HG03575 (cell line): Measurements from ENCODE around the gene TMEM252.

Experiments used
- ATAC-seq: cut with Tn5 transposase; IDR thresholded peaks from one replicate; pipeline ENCODE4 v1.9.1; 2021; ENCODE audit not compliant: unreplicated experiment, insufficient number of reproducible peaks, low FRiP score; ENCODE audit errors: extremely low read depth

TMEM252 gene

GRCh38 chr9:68506551-68506950 lies 34.1 kb downstream of the TMEM252 start:
- ATAC-seq: no peak

GRCh38 chr9:68505681-68506409 lies 34.8 kb downstream of the TMEM252 start:
- ATAC-seq: no peak

GRCh38 chr9:68502279-68502678 lies 38.4 kb downstream of the TMEM252 start:
- ATAC-seq: no peak

DNA sequence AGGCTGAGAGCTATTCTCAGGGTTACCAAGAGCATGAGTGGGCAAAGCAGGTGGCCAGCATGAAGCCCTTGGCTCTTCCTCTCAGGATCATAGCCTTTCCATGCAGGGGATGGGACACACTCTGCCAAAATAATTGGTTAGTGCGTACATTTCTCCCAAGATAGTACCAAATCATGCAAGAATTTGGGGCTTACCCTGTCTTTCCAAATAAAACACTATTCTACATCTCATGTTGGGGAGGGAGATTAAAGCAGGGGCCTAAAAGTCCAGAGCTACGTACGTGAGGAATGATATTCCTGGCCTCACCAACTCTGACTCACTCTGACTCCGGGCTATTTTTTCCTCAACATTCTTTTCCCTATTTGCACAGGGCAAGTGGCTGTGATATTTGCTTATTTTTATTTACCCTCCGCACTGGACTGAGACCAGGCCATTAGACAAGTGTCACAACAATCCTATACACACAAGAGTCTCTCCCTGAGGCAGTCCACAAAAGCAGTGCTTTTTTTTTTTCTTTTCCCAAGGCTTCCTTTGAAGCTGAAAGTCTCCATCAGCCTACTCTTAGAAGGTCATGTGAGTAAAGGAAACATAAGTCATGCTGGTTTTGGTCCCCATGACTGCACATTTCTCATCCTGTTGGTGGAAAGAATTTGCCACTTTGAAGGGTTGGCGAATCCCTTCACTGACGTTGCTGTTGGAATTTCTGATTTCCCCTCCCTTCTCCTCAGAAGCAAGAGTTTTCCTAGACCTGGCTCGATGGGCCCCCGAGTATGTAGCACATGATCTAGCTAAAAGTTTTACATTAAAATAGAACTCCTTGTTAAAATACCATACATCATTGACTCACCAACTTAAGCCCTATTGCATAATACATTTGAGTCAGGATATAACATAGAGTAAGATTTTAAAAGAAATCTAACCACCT lies 40.0 kb downstream of the TMEM252 start:
- ATAC-seq: no peak

GRCh38 chr9:68498816-68499215 lies 41.9 kb downstream of the TMEM252 start:
- no peak for ATAC-seq

DNA sequence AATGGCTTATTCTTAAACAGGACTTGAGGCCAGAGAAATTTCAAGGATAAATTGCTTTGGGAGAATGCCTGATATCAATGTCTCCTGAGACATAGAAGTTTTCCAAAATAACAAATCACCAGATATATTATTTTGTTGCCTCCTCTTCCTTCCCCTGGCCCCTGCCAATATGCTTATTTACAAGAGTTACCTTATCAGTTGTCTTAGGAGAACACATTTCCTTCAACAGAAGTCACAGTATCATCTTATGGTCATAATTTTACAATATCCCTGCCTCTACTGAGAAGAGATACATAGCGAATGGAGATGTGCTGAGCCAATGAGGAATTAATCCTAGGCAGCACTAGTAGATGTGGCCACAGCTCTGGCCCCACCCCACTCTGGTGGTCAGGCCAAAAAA lies 43.1 kb downstream of the TMEM252 start:
- no peak for ATAC-seq

- ATAC-seq: no peak
Measured at GRCh38 chr9:68496356-68496755, 44.3 kb downstream of the TMEM252 start.

GRCh38 chr9:68495247-68495646 lies 45.4 kb downstream of the TMEM252 start:
- no peak for ATAC-seq

GRCh38 chr9:68493958-68494577 lies 46.6 kb downstream of the TMEM252 start:
- no peak for ATAC-seq

DNA sequence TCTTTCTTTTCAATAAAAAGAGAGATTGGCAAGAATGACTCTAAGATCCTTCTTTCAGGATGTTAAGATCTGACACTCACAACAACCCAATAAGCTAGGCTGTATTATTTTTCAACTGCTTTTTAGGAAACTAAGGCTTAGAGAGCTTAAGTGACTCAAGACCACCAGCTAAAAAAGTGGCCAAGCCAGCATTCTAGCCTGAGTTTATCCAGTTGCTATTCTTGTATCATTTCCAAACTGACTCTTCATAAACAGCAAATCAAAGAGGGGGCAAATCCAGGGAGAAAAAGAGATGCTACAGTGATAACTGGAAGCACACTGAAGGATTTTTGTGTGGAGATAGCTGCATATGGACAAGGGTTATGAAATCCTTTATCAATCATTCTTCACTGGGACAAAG lies 47.1 kb downstream of the TMEM252 start:
- ATAC-seq: no peak

- no peak for ATAC-seq
Measured at GRCh38 chr9:68492806-68493205, 47.9 kb downstream of the TMEM252 start.

GRCh38 chr9:68489646-68490045 lies 51.0 kb downstream of the TMEM252 start:
- no peak for ATAC-seq

DNA sequence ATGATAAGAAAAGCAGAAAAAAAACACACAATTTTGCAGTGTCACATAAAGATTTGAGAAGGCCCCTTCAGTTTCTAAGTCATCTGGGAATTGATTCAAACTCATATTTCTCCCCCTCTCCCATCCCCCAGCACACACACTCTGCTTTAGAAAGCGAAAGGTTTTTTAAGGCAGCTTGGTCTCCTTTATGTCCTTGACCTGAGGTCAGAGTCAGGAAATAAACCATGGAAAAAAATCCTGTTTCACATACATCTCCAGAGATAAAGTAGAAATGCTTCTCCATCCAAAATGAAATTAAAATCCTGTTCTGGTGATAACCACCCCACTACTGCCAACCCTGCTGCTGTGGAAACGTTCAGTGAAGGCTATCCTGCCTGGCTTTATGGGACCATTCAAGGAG lies 52.6 kb downstream of the TMEM252 start:
- ATAC-seq: no peak
